OCI-LY3 (cell line): ENCODE data around the gene TMEM88.

ENCODE experiments used
- EZH2phosphoT487 ChIP-seq: fragments of 200-600 bp; shearing (Covaris generic); IDR thresholded peaks from 2 replicates; pipeline ENCODE4 v1.6.1; 2018; ENCODE audit warnings: antibody characterized with exemption, mixed run types, low read depth
- TF ChIP-seq, protein P1 (sequence below): fragments of 200-600, 300-600 bp; sonication (generic); IDR thresholded peaks from 2 replicates; pipeline ENCODE4 v1.5.1; 2014; ENCODE audit warnings: antibody characterized with exemption, low read length, low read depth

DNA sequence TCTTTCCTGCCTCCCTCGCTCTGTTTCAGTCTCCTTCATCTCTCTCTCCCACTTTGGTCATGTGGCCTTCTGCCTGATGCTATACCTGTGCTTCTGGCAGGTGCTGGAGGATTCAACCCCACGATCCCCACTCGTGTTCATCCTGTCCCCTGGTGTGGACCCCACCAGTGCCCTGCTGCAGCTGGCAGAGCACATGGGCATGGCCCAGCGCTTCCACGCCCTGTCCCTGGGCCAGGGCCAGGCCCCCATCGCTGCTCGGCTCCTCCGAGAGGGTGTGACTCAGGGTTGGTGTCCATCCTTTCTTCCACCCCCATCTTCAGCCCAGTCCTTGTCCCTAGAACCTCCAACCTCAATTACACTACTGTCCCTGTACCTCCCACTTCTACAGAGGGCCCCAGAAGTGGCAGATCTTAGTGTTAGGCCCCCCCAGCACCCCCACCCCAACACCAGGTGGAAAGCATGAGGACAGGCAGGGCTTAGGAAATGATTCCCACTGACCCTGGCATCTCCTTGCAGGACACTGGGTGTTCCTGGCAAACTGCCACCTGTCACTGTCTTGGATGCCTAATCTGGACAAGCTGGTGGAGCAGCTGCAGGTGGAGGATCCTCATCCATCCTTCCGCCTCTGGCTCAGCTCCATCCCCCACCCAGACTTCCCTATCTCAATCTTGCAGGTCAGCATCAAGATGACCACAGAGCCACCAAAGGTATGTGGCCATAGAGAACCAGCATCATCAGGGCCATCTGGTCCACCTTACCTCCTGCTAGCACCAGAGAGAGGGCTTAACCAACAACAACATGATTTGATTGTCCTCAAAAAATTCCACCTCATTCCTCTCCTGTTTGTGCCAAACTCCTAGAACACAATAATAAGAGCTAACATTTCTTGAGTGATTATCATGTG, 30.6 kb upstream of the TMEM88 start:
- TF ChIP-seq, protein P1, sequence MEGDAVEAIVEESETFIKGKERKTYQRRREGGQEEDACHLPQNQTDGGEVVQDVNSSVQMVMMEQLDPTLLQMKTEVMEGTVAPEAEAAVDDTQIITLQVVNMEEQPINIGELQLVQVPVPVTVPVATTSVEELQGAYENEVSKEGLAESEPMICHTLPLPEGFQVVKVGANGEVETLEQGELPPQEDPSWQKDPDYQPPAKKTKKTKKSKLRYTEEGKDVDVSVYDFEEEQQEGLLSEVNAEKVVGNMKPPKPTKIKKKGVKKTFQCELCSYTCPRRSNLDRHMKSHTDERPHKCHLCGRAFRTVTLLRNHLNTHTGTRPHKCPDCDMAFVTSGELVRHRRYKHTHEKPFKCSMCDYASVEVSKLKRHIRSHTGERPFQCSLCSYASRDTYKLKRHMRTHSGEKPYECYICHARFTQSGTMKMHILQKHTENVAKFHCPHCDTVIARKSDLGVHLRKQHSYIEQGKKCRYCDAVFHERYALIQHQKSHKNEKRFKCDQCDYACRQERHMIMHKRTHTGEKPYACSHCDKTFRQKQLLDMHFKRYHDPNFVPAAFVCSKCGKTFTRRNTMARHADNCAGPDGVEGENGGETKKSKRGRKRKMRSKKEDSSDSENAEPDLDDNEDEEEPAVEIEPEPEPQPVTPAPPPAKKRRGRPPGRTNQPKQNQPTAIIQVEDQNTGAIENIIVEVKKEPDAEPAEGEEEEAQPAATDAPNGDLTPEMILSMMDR: no peak
- TF ChIP-seq EZH2phosphoT487: no peak
